Chondrocyte (in vitro differentiated cells): ENCODE data around the gene LINC00237. TPM values are rescaled to one million over a fixed set of nuclear protein-coding genes. Genes with fewer than 3 reads are reported as not detected.

Experiments used
- DNase-seq: peaks from one replicate; pipeline ENCODE4 v3.0.0; 2021; ENCODE audit warnings: mixed read lengths, low spot score
- H3K27ac Mint-ChIP-seq: one replicate; pipeline ENCODE4 v1.8.0; 2021; ENCODE audit warnings: mild to moderate bottlenecking, moderate library complexity, mixed read lengths; ENCODE audit not compliant: unreplicated experiment
- H3K27me3 Mint-ChIP-seq: 2 replicates; pipeline ENCODE4 v1.8.0; 2021; ENCODE audit warnings: low read depth, mixed read lengths
- H3K36me3 Mint-ChIP-seq: 2 replicates; pipeline ENCODE4 v1.8.0; 2021; ENCODE audit warnings: low read depth, mixed read lengths
- H3K4me1 Mint-ChIP-seq: 2 replicates; pipeline ENCODE4 v1.8.0; 2021; ENCODE audit warnings: low read depth, mild to moderate bottlenecking, mixed read lengths
- H3K4me3 Mint-ChIP-seq: one replicate; pipeline ENCODE4 v1.8.0; 2021; ENCODE audit warnings: mild to moderate bottlenecking, moderate library complexity, mixed read lengths; ENCODE audit not compliant: unreplicated experiment
- H3K9me3 Mint-ChIP-seq: 2 replicates; pipeline ENCODE4 v1.8.0; 2021; ENCODE audit warnings: low read depth, mixed read lengths
- CTCF ChIP-seq: fragments of 200-600 bp; sonication (generic); IDR thresholded peaks from 2 replicates; pipeline ENCODE4 v1.5.0; 2021; ENCODE audit warnings: antibody characterized with exemption, mild to moderate bottlenecking, moderate library complexity
- total RNA-seq: library from RNA; stranded (reverse); gene quantifications from 3 replicates; pipeline ENCODE4 v1.2.1, GENCODE V29; 2021

Gene LINC00237
- total RNA-seq, 1 donor from 2014 or later, result not detected

GRCh38 chr20:21114584-21114983 lies 8.4 kb upstream of the LINC00237 start:
- H3K27ac Mint-ChIP-seq, result no peak overlapping the region
- no peaks in the 10 kb centered on the region for H3K9me3 Mint-ChIP-seq
- TF ChIP-seq CTCF, result no peak
- H3K4me3 Mint-ChIP-seq, result no peak overlapping the region
- DNase-seq, result no peak
- peaks cover 70% of the 10 kb centered on the region for H3K27me3 Mint-ChIP-seq
- H3K36me3 Mint-ChIP-seq, result no peaks in the 10 kb centered on the region
- H3K4me1 Mint-ChIP-seq, result no peaks in the 10 kb centered on the region

- peaks cover 73% of the 10 kb centered on the region for H3K27me3 Mint-ChIP-seq
- DNase-seq, result no peak
- H3K36me3 Mint-ChIP-seq, result no peaks in the 10 kb centered on the region
- H3K27ac Mint-ChIP-seq, result no peak overlapping the region
- H3K4me3 Mint-ChIP-seq, result no peak overlapping the region
- TF ChIP-seq CTCF, result no peak
- no peaks in the 10 kb centered on the region for H3K4me1 Mint-ChIP-seq
- no peaks in the 10 kb centered on the region for H3K9me3 Mint-ChIP-seq
Measured at GRCh38 chr20:21113697-21114096, 7.5 kb upstream of the LINC00237 start.

GRCh38 chr20:21111416-21111815 lies 5.3 kb upstream of the LINC00237 start:
- Mint-ChIP-seq H3K36me3 (no peaks in the 10 kb centered on the region), H3K27ac (no peak overlapping the region)
- TF ChIP-seq CTCF, result no peak

DNA sequence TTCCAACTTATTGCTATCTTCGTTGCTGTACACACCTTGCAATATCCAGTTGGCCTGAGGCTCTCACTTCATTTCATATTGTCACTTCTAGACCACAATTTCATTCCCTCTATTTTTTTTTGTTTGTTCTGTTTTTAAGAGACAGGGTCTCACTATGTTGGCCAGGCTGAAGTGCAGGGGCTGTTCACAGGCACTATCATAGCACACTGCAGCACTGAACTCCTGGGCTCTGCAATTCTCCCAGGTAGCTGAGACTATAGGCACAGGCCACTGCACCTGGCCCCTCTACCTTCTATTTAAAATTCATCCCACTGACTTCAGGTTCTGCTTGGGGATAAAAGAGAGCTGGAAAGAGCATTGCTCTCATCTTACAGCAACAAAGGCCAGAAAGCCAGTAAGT lies 4.7 kb upstream of the LINC00237 start:
- Mint-ChIP-seq H3K9me3 (no peaks in the 10 kb centered on the region), H3K27ac (no peak overlapping the region), H3K27me3 (peaks cover 73% of the 10 kb centered on the region), H3K4me3 (no peak overlapping the region), H3K4me1 (no peaks in the 10 kb centered on the region), H3K36me3 (no peaks in the 10 kb centered on the region)
- TF ChIP-seq CTCF, result no peak
- DNase-seq, result no peak

More at GRCh38 chr20:21111416-21111815, 5.3 kb upstream of the LINC00237 start:
- H3K4me3 Mint-ChIP-seq, result no peak overlapping the region
- DNase-seq, result no peak
- H3K4me1 Mint-ChIP-seq, result no peaks in the 10 kb centered on the region
- H3K9me3 Mint-ChIP-seq, result no peaks in the 10 kb centered on the region
- peaks cover 73% of the 10 kb centered on the region for H3K27me3 Mint-ChIP-seq

- Mint-ChIP-seq H3K9me3 (no peaks in the 10 kb centered on the region), H3K27me3 (peaks cover 71% of the 10 kb centered on the region)
- no peak for DNase-seq
Measured at GRCh38 chr20:21109144-21109543, 3.0 kb upstream of the LINC00237 start.

More at GRCh38 chr20:21109144-21109543, 3.0 kb upstream of the LINC00237 start:
- Mint-ChIP-seq H3K36me3 (no peaks in the 10 kb centered on the region), H3K4me1 (no peaks in the 10 kb centered on the region), H3K4me3 (no peak overlapping the region), H3K27ac (no peak overlapping the region)
- TF ChIP-seq CTCF, result no peak
